SJCRH30 (cell line): ENCODE data around the gene NCOR1. TPM values are rescaled to one million over a fixed set of nuclear protein-coding genes. Genes with fewer than 3 reads are reported as not detected.

Experiments
- DNase-seq, 2 experiments: peaks; one replicate each; pipeline ENCODE4 v3.0.0-alpha.2; 2015 to 2020
- H3K27ac ChIP-seq: fragments of 250-450 bp; sonication (Bioruptor Pico); 2 replicates; pipeline ENCODE4 v1.5.1; 2020; ENCODE audit warnings: mild to moderate bottlenecking, moderate library complexity
- H3K27me3 ChIP-seq: fragments of 250-450 bp; sonication (Bioruptor Pico); 2 replicates; pipeline ENCODE4 v1.5.1; 2020; ENCODE audit warnings: mild to moderate bottlenecking, moderate library complexity
- H3K36me3 ChIP-seq: fragments of 250-450 bp; sonication (Bioruptor Pico); 2 replicates; pipeline ENCODE4 v1.5.1; 2020; ENCODE audit warnings: mild to moderate bottlenecking, moderate library complexity
- H3K4me1 ChIP-seq: fragments of 250-450 bp; sonication (Bioruptor Pico); 2 replicates; pipeline ENCODE4 v1.5.1; 2020; ENCODE audit warnings: mild to moderate bottlenecking, moderate library complexity
- H3K4me3 ChIP-seq: fragments of 250-450 bp; sonication (Bioruptor Pico); 2 replicates; pipeline ENCODE4 v1.5.1; 2020; ENCODE audit warnings: mild to moderate bottlenecking, moderate library complexity
- H3K9me3 ChIP-seq: fragments of 250-450 bp; sonication (Bioruptor Pico); replicated peaks from 2 replicates; pipeline ENCODE4 v1.5.1; 2020; ENCODE audit warnings: mild to moderate bottlenecking, moderate library complexity
- total RNA-seq: library from RNA; depleted of rRNA; stranded (reverse); fragments of >200 nt; shearing (Covaris generic); gene quantifications from 2 replicates; pipeline ENCODE4 v1.2.3, GENCODE V29; 2014; rRNA removed

The NCOR1 gene
- 245 and 274 TPM in 2 replicates for total RNA-seq

- Histone ChIP-seq H3K4me1 (peaks cover 5% of the 10 kb centered on the region), H3K4me3 (peak within 1 kb of the TSS; percentile 91), H3K36me3 (no peaks in the 10 kb centered on the region), H3K27ac (peak within 1 kb of the TSS; percentile 95), H3K27me3 (no peaks in the 10 kb centered on the region), H3K9me3 (no peaks in the 10 kb centered on the region)
- peak; percentile 100 for DNase-seq
These were observed at the start of gene NCOR1 for GRCh38 chr17:16215273-16215964. Gene NCOR1, minus strand, starts transcription at chr17:16215534. Its CDS starts 20,965 bp downstream, at chr17:16194569.

GRCh38 chr17:16262201-16262600 is 46.9 kb upstream of the NCOR1 start:
- Histone ChIP-seq H3K9me3 (peaks cover 4% of the 10 kb centered on the region; the same call in 1 of the 2 replicates), H3K4me3 (no peak overlapping the region), H3K4me1 (peaks cover 7% of the 10 kb centered on the region; the same call in 1 of the 2 replicates), H3K27ac (no peak overlapping the region), H3K36me3 (no peaks in the 10 kb centered on the region), H3K27me3 (no peaks in the 10 kb centered on the region)
- DNase-seq: no peak

- Histone ChIP-seq H3K27me3 (no peaks in the 10 kb centered on the region), H3K36me3 (no peaks in the 10 kb centered on the region), H3K4me1 (peaks cover 7% of the 10 kb centered on the region; the same call in 1 of the 2 replicates), H3K9me3 (peaks cover 4% of the 10 kb centered on the region; the same call in 1 of the 2 replicates), H3K4me3 (no peak overlapping the region), H3K27ac (no peak overlapping the region)
- no peak for DNase-seq
These were observed 45.7 kb upstream of the NCOR1 start for GRCh38 chr17:16261049-16261448.

GRCh38 chr17:16259926-16260325 is 44.6 kb upstream of the NCOR1 start:
- no peaks in the 10 kb centered on the region for H3K36me3 ChIP-seq
- H3K27ac ChIP-seq: no peak overlapping the region
- H3K27me3 ChIP-seq: no peaks in the 10 kb centered on the region
- H3K4me3 ChIP-seq: no peak overlapping the region
- H3K9me3 ChIP-seq: peaks cover 4% of the 10 kb centered on the region; the same call in 1 of the 2 replicates
- peak; percentile 50 to 67 for DNase-seq
- peaks cover 7% of the 10 kb centered on the region; the same call in 1 of the 2 replicates for H3K4me1 ChIP-seq

- no peak overlapping the region for H3K4me3 ChIP-seq
- no peaks in the 10 kb centered on the region for H3K36me3 ChIP-seq
- DNase-seq: peak in 1 of 2 experiments; percentile 54
- no peak overlapping the region for H3K27ac ChIP-seq
- H3K4me1 ChIP-seq: peaks cover 7% of the 10 kb centered on the region; the same call in 1 of the 2 replicates
- H3K9me3 ChIP-seq: peaks cover 4% of the 10 kb centered on the region; the same call in 1 of the 2 replicates
- no peaks in the 10 kb centered on the region for H3K27me3 ChIP-seq
These were observed 43.6 kb upstream of the NCOR1 start for GRCh38 chr17:16258901-16259300.

GRCh38 chr17:16255481-16255921 is 40.2 kb upstream of the NCOR1 start:
- peak in 1 of 2 experiments; percentile 43 for DNase-seq
- Histone ChIP-seq H3K27ac (no peak overlapping the region), H3K4me1 (peaks cover 7% of the 10 kb centered on the region; the same call in 1 of the 2 replicates), H3K36me3 (no peaks in the 10 kb centered on the region), H3K27me3 (no peaks in the 10 kb centered on the region), H3K9me3 (peaks cover 4% of the 10 kb centered on the region; the same call in 1 of the 2 replicates), H3K4me3 (no peak overlapping the region)

- no peak for DNase-seq
- Histone ChIP-seq H3K27me3 (no peaks in the 10 kb centered on the region), H3K36me3 (no peaks in the 10 kb centered on the region), H3K4me1 (peaks cover 7% of the 10 kb centered on the region; the same call in 1 of the 2 replicates), H3K27ac (no peak overlapping the region), H3K4me3 (no peak overlapping the region), H3K9me3 (peaks cover under 1% of the 10 kb centered on the region; the same call in 1 of the 2 replicates)
These were observed 39.6 kb upstream of the NCOR1 start for GRCh38 chr17:16254773-16255400.

- no peak for DNase-seq
- Histone ChIP-seq H3K27me3 (no peaks in the 10 kb centered on the region), H3K4me3 (no peak overlapping the region), H3K36me3 (peaks cover 13% of the 10 kb centered on the region; the same call in 1 of the 2 replicates), H3K9me3 (no peaks in the 10 kb centered on the region), H3K27ac (no peak overlapping the region), H3K4me1 (no peaks in the 10 kb centered on the region)
These were observed 36.2 kb upstream of the NCOR1 start for GRCh38 chr17:16251556-16251955.

- H3K27me3 ChIP-seq: no peaks in the 10 kb centered on the region
- no peak overlapping the region for H3K27ac ChIP-seq
- no peaks in the 10 kb centered on the region for H3K9me3 ChIP-seq
- no peaks in the 10 kb centered on the region for H3K4me1 ChIP-seq
- peaks cover 13% of the 10 kb centered on the region; the same call in 1 of the 2 replicates for H3K36me3 ChIP-seq
- H3K4me3 ChIP-seq: no peak overlapping the region
- no peak for DNase-seq
These were observed 35.7 kb upstream of the NCOR1 start for GRCh38 chr17:16251043-16251442.

- Histone ChIP-seq H3K4me1 (no peaks in the 10 kb centered on the region), H3K9me3 (no peaks in the 10 kb centered on the region), H3K36me3 (peaks cover 16% of the 10 kb centered on the region), H3K27ac (no peak overlapping the region), H3K4me3 (no peak overlapping the region), H3K27me3 (no peaks in the 10 kb centered on the region)
- no peak for DNase-seq
These were observed 35.3 kb upstream of the NCOR1 start for GRCh38 chr17:16250635-16251034.

GRCh38 chr17:16247586-16247984 is 32.3 kb upstream of the NCOR1 start:
- Histone ChIP-seq H3K4me3 (no peak overlapping the region), H3K36me3 (peaks cover 24% of the 10 kb centered on the region), H3K4me1 (no peaks in the 10 kb centered on the region), H3K9me3 (no peaks in the 10 kb centered on the region), H3K27me3 (no peaks in the 10 kb centered on the region), H3K27ac (no peak overlapping the region)
- DNase-seq: no peak

GRCh38 chr17:16243801-16244567 is 28.6 kb upstream of the NCOR1 start:
- Histone ChIP-seq H3K27me3 (no peaks in the 10 kb centered on the region), H3K36me3 (peaks cover 25% of the 10 kb centered on the region), H3K27ac (no peak overlapping the region), H3K4me3 (no peak overlapping the region), H3K9me3 (no peaks in the 10 kb centered on the region), H3K4me1 (no peaks in the 10 kb centered on the region)
- DNase-seq: no peak

GRCh38 chr17:16243385-16243784 is 28.1 kb upstream of the NCOR1 start:
- no peak for DNase-seq
- Histone ChIP-seq H3K9me3 (no peaks in the 10 kb centered on the region), H3K36me3 (peaks cover 19% of the 10 kb centered on the region), H3K27me3 (no peaks in the 10 kb centered on the region), H3K27ac (no peak overlapping the region), H3K4me3 (no peak overlapping the region), H3K4me1 (no peaks in the 10 kb centered on the region)

- Histone ChIP-seq H3K4me3 (no peak overlapping the region), H3K36me3 (peaks cover 17% of the 10 kb centered on the region), H3K27ac (no peak overlapping the region), H3K27me3 (no peaks in the 10 kb centered on the region), H3K4me1 (no peaks in the 10 kb centered on the region), H3K9me3 (no peaks in the 10 kb centered on the region)
- no peak for DNase-seq
These were observed 26.6 kb upstream of the NCOR1 start for GRCh38 chr17:16241906-16242399.
